ENCODE measurements around the gene PLEKHJ1. TPM values are rescaled to one million over a fixed set of nuclear protein-coding genes. Genes with fewer than 3 reads are reported as not detected.

The PLEKHJ1 gene
- total and polyA plus RNA-seq, 9 of the 15 experiments (the other 6 are each of a cell fraction or from before 2014, with no cell fraction given), result 1.5 to 188 (median 63.9) TPM

DNA sequence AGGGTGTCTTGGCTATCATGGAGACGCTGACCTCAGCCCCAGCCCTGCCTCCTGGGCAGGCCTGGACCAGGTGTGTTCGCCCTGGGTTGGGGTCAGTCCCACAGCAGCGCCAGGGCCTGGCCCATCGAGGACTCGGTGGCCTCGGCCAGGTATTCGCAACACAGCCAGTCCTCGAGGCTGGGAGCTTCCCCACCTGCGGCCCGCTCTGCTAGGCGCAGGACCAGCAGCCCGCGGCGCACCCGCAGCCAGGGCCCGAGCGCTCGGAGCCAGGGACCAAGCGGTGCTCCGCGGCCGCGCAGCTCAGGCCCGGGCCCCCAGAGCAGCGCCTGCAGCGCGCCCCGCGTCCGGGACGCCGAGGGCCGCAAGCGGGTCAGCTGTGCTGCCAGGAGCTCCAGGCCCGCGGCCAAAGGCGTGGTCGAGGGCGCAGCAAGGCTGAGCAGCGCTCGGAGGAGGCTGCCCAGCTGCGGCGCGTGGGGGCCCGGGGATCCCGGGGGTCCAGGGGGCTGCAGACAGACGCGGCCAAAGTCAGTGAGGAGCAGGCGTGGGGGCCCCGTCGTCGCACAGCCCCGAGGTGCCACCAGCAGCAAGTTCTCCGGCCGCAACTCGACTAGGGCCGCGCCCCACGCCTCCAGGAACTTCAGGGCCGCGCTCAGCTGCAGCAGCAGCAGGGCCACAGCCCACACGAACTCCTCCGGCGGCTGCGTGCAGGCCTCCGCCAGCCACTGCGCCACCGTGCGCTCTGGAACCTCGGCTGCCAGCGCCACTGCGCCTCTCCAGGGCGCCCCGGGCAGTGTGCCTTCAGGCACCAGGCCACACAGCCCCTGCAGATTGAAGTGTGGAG, 39.7 kb upstream of the PLEKHJ1 start:
- Histone ChIP-seq H4K20me1 (replicated peaks; ENCODE audit: control insufficient read depth, insufficient read depth, low read length) (peaks cover 35% of the 10 kb centered on the region), H3K9ac (ENCODE audit: insufficient read depth in 1 of 2, low read depth in 2 of 2, low read length in 2 of 2) (peak overlapping the region in 1 of 2 experiments; percentile 75; a peak in 1 of 4 replicates), H3K27ac (ENCODE audit: extremely low read depth, low read depth, low read length) (no peak overlapping the region), H3K4me1 (replicated peaks in 1 of 2; ENCODE audit: control insufficient read depth in 2 of 2, insufficient read depth in 2 of 2, low read length in 2 of 2) (peaks cover 10 to 72% of the 10 kb centered on the region in 2 experiments), H3K9me3 (replicated peaks; ENCODE audit: control insufficient read depth, insufficient read depth, low read depth, low read length) (no peaks in the 10 kb centered on the region), H3K27me3 (ENCODE audit: control insufficient read depth in 2 of 2, insufficient read depth in 2 of 2, low read length in 2 of 2) (no peaks in the 10 kb centered on the region), H2AFZ (ENCODE audit: low read depth, low read length) (no peak overlapping the region), H3K4me3 (no peak overlapping the region), H3K36me3 (ENCODE audit: control insufficient read depth, insufficient read depth, low read length) (peaks cover 34% of the 10 kb centered on the region), H3K4me2 (ENCODE audit: insufficient read depth, low read length) (no peak overlapping the region), H3K9me1 (ENCODE audit: control insufficient read depth, insufficient read depth, low read length) (peaks cover 5% of the 10 kb centered on the region), H3K79me2 (ENCODE audit: control insufficient read depth, insufficient read depth, low read length) (peaks cover 45% of the 10 kb centered on the region)
- ATAC-seq (no peak), FAIRE-seq (no peak), DNase-seq (ENCODE audit: extremely low read depth in 1 of 4, low spot score in 3 of 4) (no peak)
- BruUV-seq (replicated peaks), result no TSS peak
- in situ Hi-C loops (cut with MboI), result no loop called here
- WGBS (ENCODE audit: insufficient coverage, low coverage, missing lambda C conversion rate), result 95% methylated on average over 27 of the region's 74 CpGs
- POLR2A ChIA-PET, result interaction anchor here (0.6 to 7.0 kb wide), 10 partner anchors 9 to 998 kb away, joined by 3 to 86 read pairs (median 3); no protein-coding TSS in a partner anchor
- intact Hi-C loops (cut with micrococcal nuclease), result loop anchor here (1.0 to 5.0 kb wide), 3 partner anchors 41 to 336 kb away; no protein-coding TSS in a partner anchor
- CTCF ChIA-PET (ENCODE audit: low intra/inter-chr PET ratio), result interaction anchor here (0.6 to 1.5 kb wide), 3 partner anchors 116 to 151 kb away, joined by 3 to 5 read pairs (median 5); no protein-coding TSS in a partner anchor
- TF ChIP-seq SRSF7 (optimal IDR thresholded peaks at IDR 0.05; ENCODE audit: low read depth, low read length), result no peak
- TF ChIP-seq, protein P1, sequence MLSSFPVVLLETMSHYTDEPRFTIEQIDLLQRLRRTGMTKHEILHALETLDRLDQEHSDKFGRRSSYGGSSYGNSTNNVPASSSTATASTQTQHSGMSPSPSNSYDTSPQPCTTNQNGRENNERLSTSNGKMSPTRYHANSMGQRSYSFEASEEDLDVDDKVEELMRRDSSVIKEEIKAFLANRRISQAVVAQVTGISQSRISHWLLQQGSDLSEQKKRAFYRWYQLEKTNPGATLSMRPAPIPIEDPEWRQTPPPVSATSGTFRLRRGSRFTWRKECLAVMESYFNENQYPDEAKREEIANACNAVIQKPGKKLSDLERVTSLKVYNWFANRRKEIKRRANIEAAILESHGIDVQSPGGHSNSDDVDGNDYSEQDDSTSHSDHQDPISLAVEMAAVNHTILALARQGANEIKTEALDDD (IDR thresholded peaks at IDR 0.05), result no peak
- TF ChIP-seq ETV1 (tag; conservative IDR thresholded peaks at IDR 0.05; ENCODE audit: low read depth), result no peak
- no peak for TF ChIP-seq TCFL5 (CRISPR knock-in tag; conservative IDR thresholded peaks at IDR 0.05)
- no peak for TF ChIP-seq CBX2 (IDR thresholded peaks at IDR 0.05; ENCODE audit: insufficient read depth, low read length, poor library complexity, severe bottlenecking)
- TF ChIP-seq ARID2 (IDR thresholded peaks at IDR 0.05), result no peak
- TF ChIP-seq POLR2H (tag; IDR thresholded peaks at IDR 0.05; ENCODE audit: low read depth), result no peak
- no peak for TF ChIP-seq ESRRB (CRISPR knock-in tag; IDR thresholded peaks at IDR 0.05; ENCODE audit: borderline replicate concordance)
- no peak for TF ChIP-seq ZNF146 (CRISPR knock-in tag; IDR thresholded peaks at IDR 0.05; ENCODE audit: unreplicated experiment)
- TF ChIP-seq TEAD2 (tag; IDR thresholded peaks at IDR 0.05), result no peak
- no peak for TF ChIP-seq MIER1 (IDR thresholded peaks at IDR 0.05; ENCODE audit: low read depth)
- peak; percentile 41; the same call in 1 of the 2 replicates for TF ChIP-seq HNRNPL (IDR thresholded peaks at IDR 0.05; ENCODE audit: low read depth, low read length)
- TF ChIP-seq ZNF77 (CRISPR knock-in tag; IDR thresholded peaks at IDR 0.05), result no peak
- TF ChIP-seq RBM22 (IDR thresholded peaks at IDR 0.05; ENCODE audit: low read depth, low read length, poor library complexity, severe bottlenecking), result peak; percentile 83
- TF ChIP-seq, protein P2, sequence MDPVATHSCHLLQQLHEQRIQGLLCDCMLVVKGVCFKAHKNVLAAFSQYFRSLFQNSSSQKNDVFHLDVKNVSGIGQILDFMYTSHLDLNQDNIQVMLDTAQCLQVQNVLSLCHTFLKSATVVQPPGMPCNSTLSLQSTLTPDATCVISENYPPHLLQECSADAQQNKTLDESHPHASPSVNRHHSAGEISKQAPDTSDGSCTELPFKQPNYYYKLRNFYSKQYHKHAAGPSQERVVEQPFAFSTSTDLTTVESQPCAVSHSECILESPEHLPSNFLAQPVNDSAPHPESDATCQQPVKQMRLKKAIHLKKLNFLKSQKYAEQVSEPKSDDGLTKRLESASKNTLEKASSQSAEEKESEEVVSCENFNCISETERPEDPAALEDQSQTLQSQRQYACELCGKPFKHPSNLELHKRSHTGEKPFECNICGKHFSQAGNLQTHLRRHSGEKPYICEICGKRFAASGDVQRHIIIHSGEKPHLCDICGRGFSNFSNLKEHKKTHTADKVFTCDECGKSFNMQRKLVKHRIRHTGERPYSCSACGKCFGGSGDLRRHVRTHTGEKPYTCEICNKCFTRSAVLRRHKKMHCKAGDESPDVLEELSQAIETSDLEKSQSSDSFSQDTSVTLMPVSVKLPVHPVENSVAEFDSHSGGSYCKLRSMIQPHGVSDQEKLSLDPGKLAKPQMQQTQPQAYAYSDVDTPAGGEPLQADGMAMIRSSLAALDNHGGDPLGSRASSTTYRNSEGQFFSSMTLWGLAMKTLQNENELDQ (CRISPR knock-in tag; IDR thresholded peaks at IDR 0.05; ENCODE audit: borderline replicate concordance), result no peak
- TF ChIP-seq NFIC (IDR thresholded peaks at IDR 0.05), result no peak
- no peak for TF ChIP-seq ZNF586 (CRISPR knock-in tag; conservative IDR thresholded peaks at IDR 0.05)
- no peak for TF ChIP-seq PHTF2 (CRISPR knock-in tag; IDR thresholded peaks at IDR 0.05)
- no peak for TF ChIP-seq RFX5 (IDR thresholded peaks at IDR 0.05; ENCODE audit: low read depth, low read length)
- no peak for TF ChIP-seq TCF3 (CRISPR knock-in tag; IDR thresholded peaks at IDR 0.05)

All from K562 (cell line).